ENCODE measurements around the gene CAPN15.

Gene CAPN15

DNA sequence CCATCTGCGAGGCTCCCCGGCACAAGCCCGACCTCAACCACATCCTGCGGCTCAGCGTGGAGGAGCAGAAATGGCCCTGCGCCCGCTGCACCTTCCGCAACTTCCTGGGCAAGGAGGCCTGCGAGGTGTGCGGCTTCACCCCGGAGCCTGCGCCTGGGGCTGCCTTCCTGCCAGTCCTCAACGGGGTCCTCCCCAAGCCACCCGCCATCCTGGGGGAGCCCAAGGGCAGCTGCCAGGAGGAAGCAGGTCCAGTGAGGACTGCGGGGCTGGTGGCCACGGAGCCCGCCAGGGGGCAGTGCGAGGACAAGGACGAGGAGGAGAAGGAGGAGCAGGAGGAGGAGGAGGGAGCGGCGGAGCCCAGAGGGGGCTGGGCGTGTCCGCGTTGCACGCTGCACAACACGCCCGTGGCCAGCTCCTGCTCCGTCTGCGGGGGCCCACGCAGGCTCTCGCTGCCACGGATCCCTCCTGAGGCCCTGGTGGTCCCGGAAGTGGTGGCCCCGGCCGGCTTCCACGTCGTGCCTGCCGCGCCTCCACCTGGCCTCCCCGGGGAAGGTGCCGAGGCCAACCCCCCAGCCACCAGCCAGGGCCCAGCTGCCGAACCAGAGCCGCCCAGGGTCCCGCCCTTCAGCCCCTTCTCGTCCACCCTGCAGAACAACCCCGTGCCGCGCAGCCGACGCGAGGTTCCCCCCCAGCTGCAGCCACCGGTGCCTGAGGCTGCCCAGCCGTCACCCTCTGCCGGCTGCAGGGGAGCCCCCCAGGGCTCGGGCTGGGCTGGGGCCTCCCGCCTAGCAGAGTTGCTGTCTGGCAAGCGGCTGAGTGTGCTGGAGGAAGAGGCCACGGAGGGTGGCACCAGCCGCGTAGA, 19.6 kb downstream of the CAPN15 start:
- DNase-seq (ENCODE audit: low read depth), result no peak

DNA sequence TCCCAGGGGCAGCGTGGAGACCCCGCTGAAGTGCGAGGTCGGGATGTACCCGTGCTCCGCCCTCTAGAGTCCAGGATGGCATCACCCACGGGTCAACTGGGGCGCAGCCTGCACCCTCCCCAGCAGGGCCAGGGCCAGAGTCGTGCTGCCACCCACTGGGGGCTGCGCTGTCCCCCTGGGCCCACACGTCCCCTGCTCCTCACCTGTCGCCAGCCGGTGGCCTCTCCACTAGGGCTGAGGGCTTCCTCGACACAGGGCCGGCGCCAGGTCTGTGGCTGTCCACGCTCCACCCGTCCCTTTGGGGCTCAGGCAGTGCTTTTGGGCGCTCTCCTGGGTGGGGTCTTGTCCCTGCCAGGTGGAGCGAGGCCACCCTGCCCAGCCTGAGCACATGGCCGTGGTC, 21.1 kb downstream of the CAPN15 start:
- no peak for DNase-seq (ENCODE audit: low read depth)

DNA sequence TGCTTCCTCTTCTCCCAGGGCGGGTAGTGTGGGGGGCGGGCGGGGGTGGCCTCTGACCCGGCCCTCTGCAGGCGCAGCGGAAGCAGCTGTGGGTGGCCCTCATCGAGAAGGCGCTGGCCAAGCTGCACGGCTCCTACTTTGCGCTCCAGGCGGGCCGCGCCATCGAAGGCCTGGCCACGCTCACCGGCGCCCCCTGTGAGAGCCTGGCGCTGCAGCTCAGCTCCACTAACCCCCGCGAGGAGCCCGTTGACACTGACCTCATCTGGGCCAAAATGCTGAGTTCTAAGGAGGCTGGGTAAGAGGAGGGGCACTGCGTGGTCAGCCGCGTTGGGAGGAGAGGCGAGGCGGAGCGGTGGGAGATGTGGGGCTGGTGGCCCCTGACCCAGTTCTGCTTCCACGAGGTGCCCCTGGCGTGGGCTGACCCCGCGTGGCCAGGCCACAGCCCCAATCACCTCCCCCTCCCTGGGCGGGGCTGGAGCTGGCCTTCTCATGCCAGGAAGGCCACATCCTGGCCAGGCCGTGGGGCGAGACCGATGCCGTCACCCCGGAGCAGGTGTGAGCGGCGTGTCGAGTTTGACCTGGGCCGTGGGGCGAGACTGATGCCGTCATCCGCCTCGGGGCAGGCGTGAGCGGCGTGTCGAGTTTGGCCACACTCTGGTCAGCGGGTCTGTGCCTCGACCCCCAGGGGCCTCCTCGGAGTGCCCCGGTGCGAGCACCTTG, 22.2 kb downstream of the CAPN15 start:
- no peak for DNase-seq (ENCODE audit: low read depth)

DNA sequence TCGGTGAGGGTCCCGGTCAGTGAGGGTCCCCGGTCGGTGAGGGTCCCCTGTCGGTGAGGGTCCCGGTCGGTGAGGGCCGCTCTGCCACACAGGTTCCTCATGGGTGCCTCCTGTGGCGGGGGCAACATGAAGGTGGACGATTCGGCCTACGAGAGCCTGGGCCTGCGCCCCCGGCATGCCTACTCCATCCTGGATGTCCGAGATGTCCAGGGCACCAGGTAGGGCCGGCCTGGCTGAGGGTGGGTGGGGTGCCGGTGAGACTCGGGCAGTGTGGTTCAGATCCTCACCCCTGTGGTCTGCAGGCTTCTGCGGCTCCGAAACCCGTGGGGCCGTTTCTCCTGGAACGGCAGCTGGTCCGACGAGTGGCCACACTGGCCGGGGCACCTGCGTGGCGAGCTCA, 23.7 kb downstream of the CAPN15 start:
- no peak for DNase-seq (ENCODE audit: low read depth)

DNA sequence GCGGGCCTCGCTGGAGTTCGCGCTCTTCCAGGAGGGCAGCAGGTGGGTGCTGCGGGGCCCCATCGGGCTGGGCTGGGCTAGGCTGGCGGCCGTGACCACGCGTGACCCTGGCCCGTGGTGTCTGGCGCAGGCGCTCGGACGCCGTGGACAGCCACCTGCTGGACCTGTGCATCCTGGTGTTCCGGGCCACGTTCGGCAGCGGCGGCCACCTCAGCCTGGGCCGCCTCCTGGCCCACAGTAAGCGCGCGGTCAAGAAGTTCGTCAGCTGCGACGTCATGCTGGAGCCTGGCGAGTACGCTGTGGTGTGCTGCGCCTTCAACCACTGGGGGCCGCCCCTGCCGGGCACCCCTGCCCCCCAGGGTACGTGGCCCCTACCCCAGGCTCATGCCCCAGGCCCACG, 24.7 kb downstream of the CAPN15 start:
- DNase-seq (ENCODE audit: low read depth), result no peak

DNA sequence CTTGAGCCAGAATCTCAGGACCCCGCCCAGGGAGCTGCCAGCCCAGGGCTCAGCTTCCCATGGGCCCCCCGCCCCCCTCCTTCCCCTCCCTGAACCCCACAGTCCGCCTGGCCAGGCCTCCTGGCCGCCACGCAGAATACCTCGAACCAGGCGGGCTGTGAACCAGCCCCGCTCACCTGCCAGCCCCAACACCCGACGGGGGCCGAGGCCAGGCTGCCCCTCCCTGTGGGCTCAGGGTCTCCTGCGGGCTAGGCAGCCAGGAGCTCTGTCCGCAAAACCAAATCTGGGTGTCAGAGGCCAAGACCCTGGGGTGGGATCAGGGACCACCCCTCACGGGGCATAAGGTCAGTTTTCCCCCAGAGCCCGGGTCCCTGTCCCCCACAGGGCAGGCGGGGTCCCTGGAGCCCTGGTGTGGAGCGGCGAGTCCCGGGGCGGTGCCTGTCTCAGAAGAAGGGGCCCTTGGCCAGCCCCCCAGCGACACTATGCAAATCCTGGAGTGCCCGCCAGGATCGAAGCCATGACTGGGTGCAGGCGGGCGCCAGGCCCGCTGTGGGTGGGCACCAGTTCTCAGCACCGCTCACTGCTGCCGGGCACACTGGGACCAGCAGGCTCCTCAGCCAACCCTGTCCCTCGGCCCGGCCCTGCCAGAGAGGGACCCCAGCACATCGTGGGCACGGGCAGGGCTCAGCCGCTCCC, 26.2 kb downstream of the CAPN15 start:
- DNase-seq (ENCODE audit: low read depth), result no peak

DNA sequence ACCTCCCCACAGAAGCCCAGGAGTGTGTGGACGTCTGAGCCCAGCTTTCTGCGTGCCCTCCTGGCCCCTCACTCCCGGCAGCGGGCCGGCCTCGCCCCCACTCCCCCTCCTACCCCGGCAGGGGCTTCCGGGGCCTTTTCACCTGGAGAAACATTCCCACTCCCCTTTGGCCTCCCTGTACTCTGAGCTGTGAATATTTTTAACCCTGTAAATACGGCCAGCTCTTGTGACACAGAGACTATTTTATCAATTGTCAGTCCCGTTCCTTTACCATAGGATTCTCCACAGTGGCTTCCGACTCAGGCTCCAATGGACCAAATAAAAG, 26.7 kb downstream of the CAPN15 start:
- DNase-seq (ENCODE audit: low read depth), result no peak

DNA sequence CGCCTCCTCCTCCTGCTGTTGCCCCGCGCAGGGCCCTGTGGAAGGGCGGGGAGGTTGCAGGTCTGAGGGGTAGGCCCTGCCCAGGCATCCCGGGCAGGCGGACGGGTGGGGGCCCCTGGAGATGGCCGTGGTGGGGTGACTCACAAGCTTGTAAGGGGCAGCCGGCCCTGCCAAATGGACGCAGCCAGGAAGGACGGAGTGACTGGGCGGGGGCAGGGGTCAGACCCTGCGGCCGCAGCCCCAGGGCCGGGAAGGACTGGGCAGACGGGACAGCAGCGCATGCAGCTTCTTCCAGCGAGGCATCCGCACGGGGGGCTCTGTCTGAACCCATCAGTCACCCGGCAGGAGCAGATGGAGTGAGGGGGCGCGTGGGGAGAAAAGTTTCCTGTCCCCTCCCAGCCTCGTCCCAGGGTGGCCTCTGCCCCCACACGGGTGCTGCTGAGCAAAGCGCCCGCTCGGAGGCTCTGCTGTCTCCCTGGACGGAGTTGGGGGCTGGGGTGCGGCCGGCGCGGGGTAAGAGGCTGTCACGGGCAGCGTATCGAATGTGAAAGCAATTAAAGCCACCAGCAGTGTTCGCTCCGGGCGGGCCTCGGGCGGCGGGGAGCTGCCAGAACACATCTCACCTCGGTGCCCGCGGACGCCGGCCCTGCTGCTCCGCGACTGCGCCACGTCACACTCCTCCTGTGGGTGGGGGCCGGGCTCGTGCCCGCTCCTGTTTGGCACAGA, 27.3 kb downstream of the CAPN15 start:
- DNase-seq (ENCODE audit: low read depth), result no peak

DNA sequence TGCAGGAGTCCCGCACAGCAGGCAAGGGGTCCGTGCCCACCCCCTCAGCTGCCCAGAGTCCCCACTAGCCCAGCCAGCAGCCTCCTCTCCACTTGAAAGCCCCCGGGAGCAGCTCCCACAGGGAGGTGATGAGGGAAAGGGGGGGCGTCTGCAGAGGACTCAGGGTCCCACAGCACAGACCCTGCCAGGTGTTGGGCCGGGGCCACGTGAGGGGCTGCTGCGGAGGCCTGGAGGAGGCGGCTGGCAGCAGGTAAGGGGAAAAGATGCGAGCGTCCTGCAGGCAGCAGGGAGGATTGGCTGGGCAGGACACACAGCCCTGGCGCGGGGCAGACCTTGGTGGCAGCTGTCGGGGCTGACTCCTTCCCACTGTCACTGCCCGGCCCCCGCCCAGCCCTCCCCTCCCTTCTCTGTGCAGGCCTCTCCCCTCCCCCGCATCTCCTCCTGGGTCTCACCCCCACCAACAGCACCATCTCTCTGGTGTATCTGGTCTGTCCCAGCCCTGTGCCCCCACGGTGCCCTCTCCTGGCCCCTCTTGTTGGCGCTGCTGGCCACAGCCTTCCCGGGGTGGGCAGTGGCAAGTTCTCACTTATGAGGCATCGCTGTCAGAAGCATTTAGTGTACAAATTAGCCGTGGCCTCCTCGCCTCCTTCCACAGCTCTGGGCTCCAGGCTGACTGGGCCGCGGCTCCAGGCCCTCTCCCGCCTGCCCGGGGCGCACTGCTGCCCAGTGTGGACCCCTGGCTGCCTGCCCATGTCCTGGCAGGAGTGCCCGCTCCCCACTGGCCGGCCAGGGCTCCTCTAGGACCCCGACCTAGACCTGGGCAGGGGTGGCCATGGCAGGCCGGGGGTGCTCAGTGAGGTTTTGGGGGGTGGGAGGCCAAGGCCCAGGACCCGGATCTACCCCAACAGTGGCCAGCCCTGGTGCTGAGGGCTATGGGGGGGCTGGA, 28.3 kb downstream of the CAPN15 start:
- DNase-seq (ENCODE audit: low read depth), result no peak

DNA sequence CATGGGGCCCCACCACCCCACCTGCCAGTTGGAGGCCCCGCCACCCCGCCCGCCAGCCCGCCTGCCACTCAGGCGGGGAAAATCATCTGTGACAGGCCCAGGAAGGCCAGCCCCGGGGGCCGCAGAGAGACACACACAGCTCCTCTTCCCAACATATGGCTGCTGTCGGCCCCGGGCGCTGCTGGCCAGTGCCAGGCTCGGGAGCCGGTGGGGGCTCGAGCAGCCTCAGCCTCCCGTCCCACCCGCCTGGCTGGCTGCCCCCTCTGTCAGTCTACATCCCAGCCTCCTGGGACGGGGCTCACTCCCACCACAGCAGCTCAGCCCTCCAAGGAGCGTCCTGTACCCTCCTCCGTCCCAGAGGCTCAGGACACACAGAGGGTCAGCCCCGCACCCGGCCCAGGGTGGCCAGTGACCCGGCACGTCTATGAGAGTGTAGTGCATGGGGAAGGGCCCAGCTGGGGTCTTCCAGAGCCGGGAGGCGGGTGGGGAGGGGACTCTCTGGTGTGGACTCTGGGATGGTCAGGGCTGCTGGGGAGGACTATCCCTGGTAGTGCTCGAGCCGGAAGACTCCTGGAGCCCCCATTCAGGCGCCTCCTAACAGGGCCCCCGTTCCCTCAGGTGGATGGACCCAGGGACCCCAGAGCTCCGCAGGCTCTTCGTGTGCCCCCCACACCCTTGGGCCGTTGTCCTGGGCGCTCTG, 29.1 kb downstream of the CAPN15 start:
- DNase-seq (ENCODE audit: low read depth), result no peak

DNA sequence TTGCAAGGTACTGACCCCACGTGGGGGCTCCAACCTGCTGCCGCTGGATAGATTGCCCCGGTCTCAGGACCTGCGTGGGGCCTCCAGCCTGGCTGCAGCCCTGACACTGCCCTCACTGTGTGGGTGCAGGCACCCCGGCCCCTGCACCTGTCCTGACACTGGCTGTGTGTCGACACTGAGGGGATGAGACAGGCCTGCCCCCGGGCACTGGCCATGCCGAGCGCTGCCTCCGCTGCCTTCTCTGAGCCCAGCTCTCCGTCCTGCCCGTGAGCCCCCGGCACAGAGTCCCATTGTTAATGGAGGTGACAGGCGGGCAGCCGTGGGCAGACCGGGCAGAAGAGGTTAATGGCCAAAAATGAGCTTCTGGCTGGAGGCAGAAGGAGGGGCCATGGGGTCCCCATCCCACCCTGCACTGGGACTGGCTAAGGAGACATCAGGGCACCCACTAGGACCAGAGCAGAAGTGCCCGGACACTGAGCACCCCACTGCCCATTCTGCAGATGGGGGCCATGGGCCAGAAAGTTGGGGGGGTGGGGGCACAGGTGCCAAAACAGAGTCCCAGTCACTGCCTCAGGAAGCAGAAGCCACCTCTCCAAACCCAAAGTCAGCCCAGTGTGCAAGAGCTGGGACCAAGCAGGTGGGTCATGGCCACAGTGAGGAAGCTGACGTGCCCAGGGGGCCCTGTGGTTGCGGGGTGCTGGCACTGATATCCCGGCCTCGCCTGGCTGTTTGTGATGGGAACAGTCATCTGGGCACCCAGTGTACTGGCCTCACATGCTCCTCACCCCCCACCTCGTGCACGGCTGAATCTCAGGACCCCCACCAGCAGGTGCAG, 30.2 kb downstream of the CAPN15 start:
- DNase-seq (ENCODE audit: low read depth), result no peak

DNA sequence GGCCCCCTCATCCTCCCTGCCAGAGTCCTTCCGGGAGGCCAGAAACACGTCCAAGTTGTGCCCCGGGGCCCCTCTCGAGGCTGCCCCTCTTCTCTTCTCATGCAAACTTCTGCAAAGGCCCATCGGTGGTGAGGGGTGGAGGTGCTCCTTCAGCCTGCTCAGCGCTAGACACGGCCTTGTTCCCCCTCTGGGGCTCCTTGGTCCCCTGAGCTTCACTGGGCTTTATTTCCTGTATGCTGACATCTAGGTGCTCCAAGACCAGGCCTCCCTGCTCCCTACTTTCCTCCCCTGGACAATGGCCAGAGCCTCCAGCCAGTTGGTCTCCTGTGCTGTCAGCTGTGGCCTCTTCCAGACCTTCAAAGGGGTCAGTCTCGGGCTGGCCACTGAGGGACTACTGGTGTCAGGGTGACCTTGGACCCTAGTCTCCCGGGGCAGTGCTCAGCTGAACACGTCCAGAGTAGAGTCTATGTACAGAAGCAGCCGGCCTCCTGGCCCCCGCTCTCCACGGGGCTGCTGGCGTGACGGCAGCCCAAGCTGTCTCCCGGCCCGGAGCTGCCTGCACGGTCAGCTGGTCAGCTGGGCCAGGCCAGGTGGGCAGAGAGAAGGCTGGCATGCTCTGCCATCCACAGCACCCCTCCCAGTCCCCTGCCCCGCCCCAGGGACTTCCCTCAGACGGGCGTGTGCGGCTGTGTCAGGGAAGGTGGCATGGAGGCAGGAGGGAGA, 30.9 kb downstream of the CAPN15 start:
- no peak for DNase-seq (ENCODE audit: low read depth)

DNA sequence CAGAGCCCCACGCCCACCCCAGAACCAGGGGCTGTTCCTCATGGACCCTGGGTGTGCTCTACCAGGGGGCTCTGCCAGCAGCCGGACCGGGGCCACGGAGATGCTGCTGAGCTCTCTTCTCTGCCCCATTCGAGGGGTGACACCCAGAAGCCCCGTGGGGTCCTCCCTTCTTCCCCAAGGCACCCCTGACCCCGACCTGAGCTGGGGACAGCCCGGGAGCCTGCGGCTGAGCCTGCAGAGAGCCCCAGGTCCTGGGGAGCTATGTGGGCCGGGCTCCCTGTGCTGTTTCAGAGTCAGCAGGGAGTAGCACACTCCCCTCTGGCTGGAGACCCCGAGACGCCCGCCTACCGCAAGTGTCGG, 31.5 kb downstream of the CAPN15 start:
- DNase-seq (ENCODE audit: low read depth), result no peak

DNA sequence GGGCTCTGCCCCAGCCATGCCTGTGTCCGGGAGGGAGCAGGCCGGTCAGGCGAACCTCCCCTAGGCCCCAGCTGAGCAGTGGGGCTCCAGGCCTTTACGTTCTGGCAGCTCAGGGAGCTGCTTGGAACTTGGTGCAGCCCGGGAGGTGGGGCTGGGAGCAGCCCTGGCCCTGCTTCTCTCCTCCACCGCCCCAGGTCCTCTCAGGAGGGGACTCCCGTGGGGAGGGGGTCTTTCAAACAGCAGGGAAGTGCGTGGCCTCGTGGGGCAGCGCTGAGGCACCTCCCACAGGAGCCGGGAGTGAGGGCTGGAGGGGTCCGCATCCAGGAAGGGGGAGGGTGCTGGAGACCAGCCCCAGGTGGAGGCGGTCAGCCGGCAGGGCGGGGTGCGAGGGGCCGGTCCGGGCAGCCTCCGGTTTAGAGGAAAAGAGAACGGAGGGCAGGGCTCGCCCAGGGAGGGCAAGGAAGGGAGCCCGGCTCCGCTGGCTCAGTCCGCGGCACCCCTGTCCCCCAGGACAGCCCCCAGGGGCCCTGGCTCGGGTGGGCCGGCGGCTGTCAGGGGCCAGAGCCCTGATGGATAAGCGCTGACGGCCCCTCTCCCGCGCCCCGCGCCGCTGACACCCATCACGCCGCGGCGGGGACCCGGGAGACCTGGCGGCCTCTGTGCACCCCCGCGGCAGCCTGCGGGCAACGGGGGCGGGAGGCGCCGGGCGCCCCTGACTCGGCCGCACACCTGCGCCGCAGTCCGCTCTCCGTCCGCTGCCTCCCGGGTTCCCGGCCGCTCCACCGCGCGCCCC, 32.1 kb downstream of the CAPN15 start:
- DNase-seq (ENCODE audit: low read depth), result no peak

DNA sequence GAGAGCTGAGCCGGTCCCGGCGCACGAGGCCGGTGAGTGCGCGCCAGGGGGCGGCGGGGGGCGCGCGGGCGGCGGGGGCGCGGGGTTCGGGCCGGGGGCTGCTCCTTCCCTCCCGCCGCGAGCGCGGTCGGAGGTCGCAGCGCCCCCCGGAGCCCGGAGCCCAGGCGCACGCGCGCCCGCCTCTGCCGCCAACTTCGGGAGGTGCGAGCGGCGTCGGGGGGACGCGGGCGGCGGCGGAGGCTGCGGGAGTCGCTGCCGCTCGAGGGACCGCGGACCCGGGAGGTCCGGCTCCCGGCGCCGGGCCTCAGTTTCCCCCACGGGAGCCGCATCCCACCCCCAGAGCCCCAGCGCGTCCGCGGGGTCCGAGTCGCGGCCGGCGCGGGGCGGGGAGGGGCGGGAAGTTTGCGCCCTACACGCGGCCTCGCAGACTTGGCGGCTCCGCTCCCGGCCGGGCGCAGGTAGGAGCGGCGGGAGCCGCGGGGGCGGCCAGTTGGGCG, 32.7 kb downstream of the CAPN15 start, which contains the start of gene PRR35:
Gene PRR35, plus strand, starts transcription at position 191 of the 497 bp plus-strand sequence. CDS start 2,901 bp downstream, outside the sequence.
- no peak for DNase-seq (ENCODE audit: low read depth)

DNA sequence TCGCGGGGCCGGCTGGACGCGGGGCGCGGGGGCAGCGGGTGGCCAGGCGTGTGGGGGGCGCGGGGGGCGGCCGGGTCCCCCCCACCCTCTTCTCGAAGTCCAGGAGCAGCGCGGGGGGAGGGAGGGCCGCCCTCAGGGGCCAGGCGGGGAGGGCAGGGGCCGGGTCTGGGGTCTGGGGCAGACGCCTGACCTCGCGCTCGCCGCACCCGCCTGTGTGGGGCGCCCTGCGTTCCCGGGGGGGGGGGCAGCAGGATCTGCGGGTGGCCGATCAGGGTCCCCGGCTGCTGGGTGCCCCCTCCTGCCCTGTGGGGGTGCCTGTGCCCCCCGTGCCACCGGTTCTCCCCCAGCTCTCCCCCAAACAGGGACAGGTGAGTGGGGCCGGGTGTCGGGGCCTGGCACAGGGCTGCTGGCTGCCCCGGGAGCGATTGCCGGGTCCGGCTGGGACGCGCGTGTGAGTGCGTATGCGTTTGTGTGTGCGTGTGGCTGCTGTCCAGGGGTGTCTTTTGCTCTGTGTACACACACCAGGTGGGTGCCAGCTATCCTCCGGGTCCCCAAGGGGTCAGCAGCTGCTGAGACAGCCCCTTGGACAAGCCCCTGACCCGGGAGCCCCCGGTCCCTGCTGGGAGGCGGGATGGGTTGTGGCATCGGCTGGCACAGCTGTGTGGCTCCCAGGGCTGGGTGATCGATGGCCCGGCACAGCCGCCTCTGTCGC, 33.3 kb downstream of the CAPN15 start:
- DNase-seq (ENCODE audit: low read depth), result no peak

DNA sequence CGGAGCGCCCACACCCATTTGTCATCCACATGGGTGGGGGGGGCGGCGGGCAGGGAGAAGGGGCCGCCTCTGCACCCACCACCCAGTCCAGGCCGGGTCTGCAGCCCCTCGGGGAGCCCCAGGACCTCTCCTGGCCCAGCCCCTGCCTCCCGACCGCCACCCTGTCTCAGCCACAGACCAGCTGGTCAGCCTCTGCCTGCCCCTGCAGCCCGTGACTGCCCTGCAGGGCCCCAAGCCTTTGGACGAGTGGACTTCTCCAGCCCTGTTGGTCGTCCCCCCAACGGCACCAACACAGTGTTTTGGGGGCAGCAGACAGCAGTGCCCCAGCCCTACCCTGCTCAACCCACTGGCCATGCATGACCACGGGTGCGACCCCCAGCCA, 33.9 kb downstream of the CAPN15 start:
- DNase-seq (ENCODE audit: low read depth), result no peak

Measured in stimulated activated CD8-positive, alpha-beta memory T cell treated with anti-CD3 and anti-CD28 coated beads, Interleukin-12 subunit alpha, Interleukin-12 subunit beta, amount 100 ng/mL, for 1 hour (primary cell).